OCI-M2 (cell line): Measurements from ENCODE around the gene CCDC183.
"Not testable (repeated sequence)": the region's sequence is repeated elsewhere in the genome, so short reads cannot be mapped to it uniquely, and the experiment has no call there.

Experiments
- DNase-seq: peaks from one replicate; lab custom pipeline; 2025; ENCODE audit not compliant: unreplicated experiment; lab: John Stamatoyannopoulos, UW

Gene CCDC183

DNA sequence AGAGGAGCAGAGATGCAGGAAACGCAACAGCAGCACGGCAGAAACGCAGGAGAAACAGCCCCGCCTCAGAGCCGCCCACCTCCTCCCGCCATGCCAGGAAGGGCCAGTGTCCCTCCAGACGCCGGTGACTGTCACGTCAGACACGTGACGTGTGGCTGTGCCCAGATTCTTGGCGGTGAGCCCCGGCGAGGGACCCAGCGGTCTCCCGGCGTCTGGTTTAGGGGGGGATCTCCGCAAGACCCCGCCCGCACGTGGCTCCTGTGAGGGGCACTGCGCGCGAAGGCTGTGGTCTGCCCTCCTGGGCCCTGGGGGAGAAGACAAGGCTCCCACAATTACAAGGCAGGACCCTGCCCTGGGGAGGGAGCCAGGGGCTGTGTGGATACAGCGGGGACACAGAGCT is 35.7 kb upstream of the CCDC183 start:
- DNase-seq, result no peak

DNA sequence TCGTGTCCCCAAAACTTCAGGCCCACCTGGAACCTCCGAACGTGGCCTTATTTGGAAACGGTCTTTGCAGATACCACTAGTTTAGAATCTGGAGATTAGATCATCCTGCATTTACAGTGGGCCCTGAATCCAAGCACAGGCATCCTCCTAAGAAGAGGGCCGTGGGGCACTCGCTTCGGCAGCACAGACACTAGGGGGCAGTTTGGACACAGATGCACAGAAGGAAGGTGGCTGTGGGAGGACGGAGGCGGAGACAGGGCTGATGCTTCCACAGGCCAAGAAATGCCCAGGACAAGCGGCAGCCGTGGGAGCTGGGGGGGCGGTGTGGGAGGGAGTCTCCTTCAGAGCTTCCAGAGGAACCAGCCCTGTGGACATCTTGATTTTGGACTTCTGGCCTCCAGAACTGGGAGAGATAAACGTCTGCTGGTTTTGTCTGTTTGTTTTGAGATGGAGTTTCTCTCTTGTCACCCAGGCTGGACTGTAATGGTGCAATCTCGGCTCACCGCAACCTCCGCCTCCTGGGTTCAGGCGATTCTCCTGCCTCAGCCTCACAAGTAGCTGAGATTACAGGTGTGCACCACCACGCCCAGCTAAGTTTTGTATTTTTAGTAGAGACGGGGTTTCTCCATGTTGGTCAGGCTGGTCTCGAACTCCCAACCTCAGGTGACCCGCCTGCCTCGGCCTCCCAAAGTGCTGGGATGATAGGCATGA is 35.1 kb upstream of the CCDC183 start:
- DNase-seq, result not testable (repeated sequence)

DNA sequence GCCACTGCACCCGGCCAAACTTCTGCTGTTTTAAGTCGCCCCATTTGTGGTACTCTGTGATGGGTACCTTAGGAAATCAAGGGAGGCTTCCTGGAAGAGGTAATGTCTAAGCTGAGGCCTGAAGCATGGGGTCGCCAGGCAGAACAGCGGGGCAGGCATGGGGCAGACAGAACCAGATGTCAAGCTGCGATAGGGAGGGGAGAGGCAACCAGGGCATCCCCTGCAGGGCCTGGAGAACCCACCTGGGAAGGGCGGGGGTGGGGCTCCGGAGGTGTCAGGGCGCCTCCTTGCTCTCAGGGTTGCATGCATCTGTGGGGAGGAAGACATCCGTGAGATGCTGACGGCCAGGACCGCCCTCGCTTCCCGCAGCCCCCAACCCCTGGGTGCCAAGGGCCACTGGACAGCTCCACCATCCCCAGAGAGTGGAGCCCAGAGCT is 34.6 kb upstream of the CCDC183 start:
- DNase-seq, result no peak

DNA sequence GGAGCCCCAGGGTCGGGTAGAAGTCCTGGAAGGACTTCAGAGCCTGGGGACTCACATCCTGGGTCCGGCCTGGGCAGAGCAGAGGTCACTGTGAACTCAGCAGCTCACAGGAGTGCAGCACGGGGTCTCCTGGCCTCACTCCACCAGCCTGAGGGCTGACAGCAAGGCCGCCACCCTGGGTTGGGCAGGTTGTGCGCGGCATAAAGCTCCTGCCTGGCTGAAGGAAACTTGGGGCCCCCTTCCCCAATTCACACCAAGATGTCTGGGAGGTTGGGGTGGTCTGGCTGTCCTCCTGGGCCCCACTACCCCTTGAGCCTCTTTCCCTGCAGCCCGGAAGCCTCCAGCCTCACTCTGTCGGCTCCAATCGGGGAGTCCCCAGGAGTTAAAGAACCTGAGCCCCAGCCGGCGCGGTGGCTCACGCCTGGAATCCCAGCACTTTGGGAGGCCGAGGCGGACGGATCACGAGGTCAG is 33.9 kb upstream of the CCDC183 start:
- no peak for DNase-seq

DNA sequence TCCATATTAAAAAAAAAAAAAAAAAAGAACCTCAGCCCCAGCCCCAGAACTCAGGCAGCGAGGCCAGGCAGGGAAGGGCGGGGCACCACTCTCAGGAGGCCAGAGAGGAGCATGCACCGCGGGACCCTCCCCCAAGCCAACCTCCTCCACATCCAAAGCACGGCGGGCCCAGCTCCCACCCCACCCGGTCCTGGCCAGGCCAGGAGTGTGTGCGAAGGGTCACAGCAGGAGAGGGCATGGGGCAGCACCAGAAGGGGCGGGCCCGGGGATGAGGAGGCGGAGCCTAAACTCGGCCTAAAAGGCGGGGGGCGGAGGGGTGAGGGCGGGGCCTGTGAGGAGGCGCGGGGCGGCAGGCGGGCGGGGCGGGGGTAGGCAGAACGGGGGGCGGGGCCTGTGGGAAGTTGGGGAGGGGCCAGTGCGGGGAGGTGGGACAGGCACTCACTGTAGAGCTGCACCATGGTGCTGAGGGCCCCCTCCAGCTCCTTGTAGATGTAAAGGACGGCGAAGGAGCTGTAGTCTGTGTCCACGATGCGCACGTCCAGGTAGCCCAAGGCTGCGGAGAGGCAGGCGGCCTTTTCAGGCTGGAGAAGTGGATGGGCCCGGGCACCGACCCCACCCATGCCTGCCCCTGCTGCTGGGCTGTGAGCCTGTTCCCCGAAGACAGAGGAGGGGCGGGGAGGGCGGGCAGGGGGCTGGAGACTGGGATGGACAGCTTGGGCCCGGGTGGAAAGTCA is 33.1 kb upstream of the CCDC183 start:
- no peak for DNase-seq

DNA sequence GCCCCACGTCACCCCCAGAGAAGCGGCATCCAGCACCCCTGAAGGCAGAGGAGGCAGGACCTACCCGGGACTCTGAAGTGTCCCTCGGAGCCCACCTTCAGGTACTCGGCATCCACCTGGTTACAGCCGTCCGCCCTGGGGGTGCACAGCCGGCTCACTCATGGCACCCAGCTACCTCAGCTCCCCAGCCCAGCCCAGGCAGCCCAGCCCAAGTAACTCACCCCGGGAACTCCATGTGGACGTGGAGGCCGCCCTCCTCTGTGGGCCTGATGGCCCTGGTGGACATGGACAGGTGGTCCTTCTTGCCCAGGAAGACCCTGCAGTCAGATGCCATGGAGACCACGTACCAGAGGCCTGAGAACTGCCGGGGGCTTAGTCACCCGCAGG is 32.5 kb upstream of the CCDC183 start:
- DNase-seq, result no peak

DNA sequence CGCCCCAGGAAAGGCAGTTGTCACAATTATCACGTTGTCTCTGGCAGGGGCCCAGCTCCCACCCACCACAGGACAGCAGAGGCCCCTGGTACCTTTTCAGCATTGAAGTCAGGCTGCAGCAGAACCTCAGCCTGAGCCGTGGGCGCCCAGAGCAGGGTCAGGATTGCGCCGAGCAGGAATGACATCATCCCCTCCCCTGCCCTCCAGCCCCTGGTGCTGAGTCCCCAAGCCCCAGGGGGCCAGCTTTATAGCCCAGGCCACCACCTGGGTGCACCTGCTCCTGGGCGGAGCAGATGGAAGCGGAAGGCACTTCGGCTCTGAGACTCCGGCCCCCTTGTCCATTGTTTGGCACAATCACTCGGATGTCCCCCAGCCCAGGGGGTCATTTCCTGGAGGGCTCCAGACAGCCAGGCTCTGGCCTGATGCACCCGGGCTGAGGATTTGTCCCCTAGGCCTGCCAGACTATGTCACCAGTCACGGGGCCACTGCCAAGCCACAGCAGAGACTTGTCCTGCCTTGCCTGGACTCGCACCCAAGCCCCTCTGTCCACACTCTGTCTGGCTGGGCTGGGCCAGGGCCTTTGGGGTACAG is 31.7 kb upstream of the CCDC183 start, which contains the start of gene LCN15:
TSS of gene LCN15 (minus strand) at position 218 of the 591 bp plus-strand sequence. CDS start at position 188, 30 bp downstream.
- DNase-seq, result no peak

DNA sequence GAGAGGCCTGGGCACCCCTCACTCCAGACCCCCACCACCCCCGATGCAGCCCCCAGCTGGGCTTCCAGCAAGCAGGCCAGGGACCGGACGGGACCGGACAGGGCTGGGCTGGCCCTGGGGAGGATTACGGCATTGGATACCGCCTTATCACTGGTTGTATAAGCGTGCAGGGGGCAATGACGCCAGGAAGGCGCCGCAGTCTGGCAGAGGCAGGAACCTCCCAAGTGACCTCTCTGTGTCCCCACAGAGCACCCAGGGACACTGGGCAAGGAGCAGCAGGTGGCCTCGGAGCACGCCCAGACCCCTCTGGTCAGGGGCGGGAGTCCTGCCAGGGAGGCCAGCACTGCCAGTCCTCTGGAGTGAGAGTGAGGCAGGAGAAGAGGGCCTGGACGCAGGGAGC is 31.1 kb upstream of the CCDC183 start:
- DNase-seq, result no peak

DNA sequence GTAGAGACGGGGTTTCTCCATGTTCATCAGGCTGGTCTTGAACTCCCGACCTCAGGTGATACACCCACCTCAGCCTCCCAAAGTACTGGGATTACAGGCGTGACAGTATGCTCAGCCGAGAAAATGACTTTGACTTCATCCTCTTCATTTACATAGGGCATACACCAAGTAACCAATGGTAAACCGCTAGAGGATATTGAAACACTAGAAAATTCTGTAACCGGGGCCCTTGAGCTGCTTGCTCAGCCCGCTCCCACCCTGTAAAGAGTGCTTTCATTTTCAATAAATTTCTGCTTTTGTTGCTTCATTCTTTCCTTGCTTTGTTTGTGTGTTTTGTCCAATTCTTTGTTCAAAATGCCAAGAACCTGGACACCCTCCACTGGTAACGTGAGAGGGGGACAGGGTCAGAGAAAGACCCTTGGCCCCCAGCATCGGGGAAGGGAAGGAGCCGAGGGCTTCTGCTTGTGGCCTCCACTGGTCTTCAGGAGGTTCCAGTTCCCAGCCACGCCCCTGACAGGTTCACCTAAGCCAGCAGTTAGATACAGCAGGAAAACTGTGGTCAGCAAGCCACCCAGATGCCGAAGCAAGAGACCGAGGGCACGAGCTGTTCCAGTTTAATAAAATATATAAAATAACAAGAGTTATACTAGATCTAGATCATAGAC is 30.3 kb upstream of the CCDC183 start:
- not testable (repeated sequence) for DNase-seq

DNA sequence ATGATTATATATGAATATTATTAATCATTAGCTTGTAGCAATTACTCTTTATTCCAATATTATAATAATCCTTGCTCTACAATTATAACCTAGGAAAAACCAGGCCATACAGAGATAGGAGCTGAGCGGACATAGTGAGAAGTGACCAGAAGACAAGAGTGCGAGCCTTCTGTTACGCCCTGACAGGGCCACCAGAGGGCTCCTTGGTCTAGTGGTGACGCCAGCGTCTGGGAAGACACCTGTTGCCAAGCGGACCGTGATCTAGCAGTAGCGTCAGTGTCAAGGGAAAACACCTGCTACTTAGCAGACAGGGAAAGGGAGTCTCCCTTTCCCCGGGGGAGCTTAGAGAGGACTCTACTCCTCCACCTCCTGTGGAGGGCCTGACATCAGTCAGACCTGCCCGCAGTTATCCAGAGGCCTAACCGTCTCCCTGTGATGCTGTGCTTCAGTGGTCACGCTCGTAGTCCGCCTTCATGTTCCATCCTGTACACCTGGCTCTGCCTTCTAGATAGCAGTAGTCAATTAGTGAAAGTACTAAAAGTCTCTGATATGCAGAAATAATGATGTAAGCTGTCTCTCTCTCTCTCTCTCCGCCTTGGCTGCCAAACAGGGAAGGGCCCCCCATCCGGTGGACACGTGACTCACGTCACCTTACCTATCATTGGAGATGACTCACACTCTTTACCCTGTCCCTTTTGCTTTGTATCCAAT is 29.6 kb upstream of the CCDC183 start:
- not testable (repeated sequence) for DNase-seq

DNA sequence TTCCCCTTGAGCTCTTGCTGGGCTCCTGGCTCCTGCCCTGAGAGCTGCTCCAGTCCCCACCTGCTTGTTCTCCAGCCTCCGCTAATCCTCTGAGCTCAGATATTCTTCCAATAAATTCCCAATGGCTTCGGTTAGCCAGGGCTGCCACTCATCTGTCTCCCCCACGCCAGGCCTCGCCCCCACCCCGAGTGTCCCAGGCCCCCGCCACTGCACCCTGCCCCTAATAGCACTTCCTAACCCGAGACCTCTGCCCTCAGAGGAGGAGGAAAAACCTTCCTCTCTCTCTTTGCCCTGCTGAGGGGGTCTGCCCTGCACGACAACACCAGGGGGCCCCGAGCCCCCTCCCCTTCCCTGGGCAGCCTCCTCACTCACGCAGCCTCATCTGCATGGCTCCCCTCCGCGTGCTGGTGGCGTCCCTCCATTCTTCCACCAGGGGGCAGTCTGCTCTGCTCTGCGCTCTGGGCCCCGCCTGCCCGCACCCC is 26.4 kb upstream of the CCDC183 start:
- DNase-seq, result no peak

DNA sequence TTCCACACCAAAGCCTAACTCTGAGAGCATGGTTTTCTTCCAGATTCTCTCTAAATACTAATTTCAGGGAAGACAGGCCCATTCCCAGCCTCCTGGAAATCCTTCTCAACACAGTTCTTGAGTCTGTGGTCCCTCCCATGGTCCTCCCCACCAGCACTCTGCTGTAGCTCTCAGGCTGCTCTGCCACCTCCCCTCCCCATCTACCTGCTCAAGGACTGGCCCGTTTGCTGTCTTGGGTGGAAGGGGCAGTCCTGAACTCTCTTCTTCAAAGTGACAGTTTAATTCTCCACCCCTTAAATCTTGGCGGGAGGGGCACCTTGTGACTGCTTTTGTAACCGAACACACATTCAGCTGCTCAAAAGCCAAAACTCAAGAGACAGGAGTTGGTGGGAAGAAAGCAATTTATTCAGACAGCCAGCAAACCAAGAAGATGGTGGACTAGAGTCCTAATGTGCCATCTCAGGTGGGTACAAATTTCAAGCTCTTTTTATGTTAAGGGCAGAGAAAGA is 24.2 kb upstream of the CCDC183 start:
- no peak for DNase-seq

DNA sequence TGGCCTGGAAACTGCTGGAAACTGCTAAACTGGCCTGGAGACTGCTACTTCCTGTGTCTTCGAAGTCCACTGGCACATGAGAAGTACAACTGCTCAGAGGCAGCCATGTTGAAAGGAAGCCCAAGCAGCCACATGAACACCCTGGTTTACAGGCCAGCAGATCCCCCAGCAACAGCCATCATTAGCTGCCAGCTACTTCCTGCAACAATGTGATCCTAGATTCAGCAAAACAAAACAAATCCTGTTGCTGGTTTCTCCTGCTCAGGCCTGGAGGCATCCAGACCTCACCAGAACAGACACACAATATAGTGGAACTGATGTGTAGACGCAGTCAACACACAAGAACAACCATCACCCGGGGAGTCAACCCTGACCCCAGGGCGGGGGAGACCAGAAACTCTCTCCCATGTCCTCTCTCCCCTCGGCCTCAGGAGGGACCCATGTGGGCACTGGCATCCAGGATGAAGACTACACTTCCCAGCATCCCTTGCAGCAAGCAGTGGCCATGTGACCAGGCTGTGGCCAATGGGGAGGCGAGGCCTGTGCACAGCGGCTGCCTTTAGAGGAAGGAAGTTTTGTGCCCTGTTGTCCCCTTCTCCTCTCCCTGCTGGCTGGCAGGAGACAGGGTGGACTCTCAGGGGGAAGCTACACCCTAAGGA is 22.6 kb upstream of the CCDC183 start:
- DNase-seq, result no peak

DNA sequence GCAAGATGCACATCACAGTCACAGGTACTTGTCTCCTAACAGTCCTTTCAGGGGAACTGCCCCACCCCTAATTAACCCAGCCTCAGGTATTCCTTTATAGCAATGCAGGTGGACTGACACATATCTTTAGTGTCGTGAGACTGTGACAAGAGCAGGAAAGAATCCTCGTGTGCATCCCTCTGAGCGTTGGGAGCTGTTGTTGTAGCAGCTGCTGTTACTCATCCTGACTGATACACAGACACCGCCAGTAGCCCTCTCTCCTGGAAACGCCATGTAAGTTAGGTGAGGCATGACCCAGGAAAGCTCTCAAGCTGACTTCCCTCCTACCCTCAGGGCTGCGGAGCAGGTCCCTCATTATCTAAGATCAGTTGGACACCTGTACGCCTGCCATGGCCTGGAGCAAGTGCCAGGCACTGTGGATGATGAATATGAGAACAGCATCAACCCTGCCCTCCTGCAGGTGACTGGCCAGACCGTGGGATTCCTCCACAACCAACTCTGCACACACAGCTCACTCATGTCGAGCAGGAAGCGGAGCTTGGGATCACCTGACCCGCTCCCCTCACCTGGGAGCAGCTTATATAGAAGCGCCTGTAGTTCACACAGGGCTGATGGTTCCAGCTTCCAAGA is 21.6 kb upstream of the CCDC183 start:
- no peak for DNase-seq

DNA sequence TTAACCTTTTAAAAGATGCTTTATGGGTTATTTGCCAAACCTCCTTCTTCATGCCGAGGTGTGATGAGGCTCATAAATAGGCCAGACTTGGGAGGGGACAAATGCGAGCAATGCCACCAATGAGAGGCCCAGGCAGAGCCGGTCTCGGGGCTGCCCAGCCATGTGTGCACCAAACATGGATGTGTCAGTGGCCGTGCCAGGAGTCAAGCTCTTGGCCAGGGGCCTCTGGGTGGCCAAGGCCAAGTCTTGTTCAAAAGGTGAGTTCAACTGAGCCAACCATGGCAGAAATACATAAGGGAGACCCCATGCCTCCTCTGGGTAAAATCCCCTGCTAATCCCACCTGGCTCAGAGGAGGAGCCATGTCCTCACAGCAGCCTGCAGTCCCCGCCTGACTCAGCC is 20.9 kb upstream of the CCDC183 start:
- DNase-seq, result no peak

DNA sequence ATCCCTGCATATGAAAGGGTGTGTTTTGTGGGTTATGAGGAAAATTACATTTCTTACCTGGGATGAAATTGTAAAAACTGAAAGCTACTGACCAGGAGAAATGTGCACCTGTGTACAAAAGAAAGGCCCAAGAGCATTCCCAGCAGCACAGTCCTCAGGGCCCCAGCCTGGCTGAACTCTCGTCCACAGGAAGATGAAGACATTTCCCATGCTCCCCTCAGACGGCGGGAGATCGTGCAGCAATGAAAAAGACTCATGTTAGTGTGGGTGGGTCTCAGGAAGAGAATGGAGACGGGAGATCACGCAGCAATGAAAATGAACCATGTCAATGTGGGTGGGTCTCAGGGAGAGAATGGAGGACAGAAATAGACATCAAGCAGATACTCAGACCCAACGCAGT is 19.2 kb upstream of the CCDC183 start:
- no peak for DNase-seq

DNA sequence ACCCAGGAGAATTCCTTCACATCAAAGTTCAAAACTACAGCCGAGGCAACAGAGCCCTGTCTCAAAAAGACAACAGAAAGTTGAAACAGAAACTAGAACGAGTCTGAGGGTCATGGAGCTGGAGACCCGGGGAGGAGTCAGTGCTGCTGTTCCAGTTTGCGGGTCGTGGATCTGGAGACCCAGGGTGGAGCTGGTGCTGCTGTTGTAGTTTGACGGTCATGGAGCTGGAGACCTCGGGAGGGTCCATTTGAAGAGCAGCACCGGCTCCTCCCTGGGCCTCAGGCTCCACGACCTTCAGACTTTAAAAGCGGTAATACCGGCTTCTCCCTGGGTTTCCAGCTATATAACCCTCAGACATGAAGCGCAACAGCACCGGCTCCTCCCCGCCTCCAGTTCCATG is 18.8 kb upstream of the CCDC183 start:
- no peak for DNase-seq

DNA sequence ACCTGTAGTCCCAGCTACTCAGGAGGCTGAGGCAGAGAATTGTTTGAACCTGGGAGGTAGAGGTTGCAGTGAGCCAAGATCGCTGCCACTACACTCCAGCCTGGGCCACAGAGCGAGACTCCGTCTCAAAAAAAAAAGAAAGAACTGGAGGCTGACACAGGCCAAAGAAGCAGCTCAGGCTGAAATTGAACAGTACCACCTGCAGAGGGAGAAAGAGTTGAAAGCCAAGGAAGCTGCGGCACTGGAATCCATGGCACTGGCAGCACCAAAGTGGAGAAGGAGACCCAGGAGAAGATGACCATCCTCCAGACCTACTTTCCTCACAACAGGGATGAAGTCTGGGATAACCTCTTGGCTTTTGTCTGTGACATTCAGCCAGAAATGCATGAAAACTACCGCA is 16.3 kb upstream of the CCDC183 start:
- DNase-seq, result no peak

DNA sequence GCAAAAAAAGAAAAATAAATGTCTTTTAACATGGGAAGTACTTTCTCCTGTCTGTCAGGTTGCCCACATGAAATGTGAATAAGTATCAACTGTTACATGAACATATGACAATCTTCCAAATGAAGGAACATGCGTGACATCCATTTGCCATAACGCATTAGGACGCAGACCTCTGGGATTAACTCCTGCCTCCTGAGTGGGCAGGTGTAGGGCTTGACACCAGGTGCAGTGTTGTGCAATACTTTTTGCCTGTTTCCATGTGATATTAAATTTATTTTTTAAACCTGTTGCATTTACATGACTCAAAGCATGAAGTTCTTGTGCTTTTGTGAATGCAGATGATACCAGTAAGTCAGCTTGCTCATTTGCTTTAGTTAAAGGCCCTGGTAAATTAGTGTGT is 13.7 kb upstream of the CCDC183 start:
- no peak for DNase-seq
